SH-SY5Y (cell line): ENCODE results near the gene SDHC.

Source experiments
- GATA2 ChIP-seq: IDR thresholded peaks from 2 replicates; pipeline ENCODE4 v1.6.1; 2011; ENCODE audit warnings: mild to moderate bottlenecking, low read depth, low read length
- GATA3 ChIP-seq: IDR thresholded peaks from 2 replicates; pipeline ENCODE4 v1.6.1; 2011; ENCODE audit warnings: low read depth, mild to moderate bottlenecking, low read length, moderate library complexity

Gene SDHC

GRCh38 chr1:161300478-161300877, 13.7 kb upstream of the SDHC start:
- TF ChIP-seq GATA3 (no peak), GATA2 (no peak)

- TF ChIP-seq GATA3 = no peak
- TF ChIP-seq GATA2 = no peak
Observed at GRCh38 chr1:161304927-161305866, 9.0 kb upstream of the SDHC start.

- TF ChIP-seq GATA2 (no peak), GATA3 (no peak)
Observed at GRCh38 chr1:161305867-161306519, 8.2 kb upstream of the SDHC start.

- TF ChIP-seq GATA2 (no peak), GATA3 (no peak)
Observed at GRCh38 chr1:161307230-161307768, 6.9 kb upstream of the SDHC start.

- TF ChIP-seq GATA3 = no peak
- TF ChIP-seq GATA2 = no peak
Observed at GRCh38 chr1:161307892-161308638, 6.1 kb upstream of the SDHC start.

GRCh38 chr1:161309868-161310267, 4.3 kb upstream of the SDHC start, which contains the start of gene MPZ:
Gene MPZ (minus strand): TSS chr1:161309968. CDS start chr1:161309905, 63 bp downstream.
- no peak for TF ChIP-seq GATA3
- TF ChIP-seq GATA2 = no peak

- TF ChIP-seq GATA3 (no peak), GATA2 (no peak)
Observed at GRCh38 chr1:161311595-161312181, 2.5 kb upstream of the SDHC start.

- no peak for TF ChIP-seq GATA3
- TF ChIP-seq GATA2 = no peak
Observed at GRCh38 chr1:161313554-161314200, 504 bp upstream of the SDHC start.

GRCh38 chr1:161324020-161324419, 9.8 kb downstream of the SDHC start:
- TF ChIP-seq GATA3 (no peak), GATA2 (no peak)

- TF ChIP-seq GATA2 = no peak
Observed at GRCh38 chr1:161330346-161330745, 16.2 kb downstream of the SDHC start.

GRCh38 chr1:161333166-161333565, 19.0 kb downstream of the SDHC start:
- TF ChIP-seq GATA3 (no peak), GATA2 (no peak)

GRCh38 chr1:161335796-161336195, 21.6 kb downstream of the SDHC start:
- no peak for TF ChIP-seq GATA2
- no peak for TF ChIP-seq GATA3

- TF ChIP-seq GATA3 (no peak), GATA2 (no peak)
Observed at GRCh38 chr1:161342177-161342576, 28.0 kb downstream of the SDHC start.

GRCh38 chr1:161342821-161343220, 28.6 kb downstream of the SDHC start:
- TF ChIP-seq GATA3 = no peak
- TF ChIP-seq GATA2 = no peak
